ENCODE results near the gene WDFY4.

GRCh38 chr10:48656914-48657305, 27.8 kb upstream of the WDFY4 start:
- TF ChIP-seq GABPA (IDR thresholded peaks at IDR 0.05; ENCODE audit: low read depth) (no peak), MAX (IDR thresholded peaks at IDR 0.05; ENCODE audit: low read depth) (no peak), TCF12 (IDR thresholded peaks at IDR 0.05) (no peak), CTCF (IDR thresholded peaks at IDR 0.05) (no peak), RAD21 (IDR thresholded peaks at IDR 0.05; ENCODE audit: low read length) (no peak)
